ENCODE data around the gene ANAPC15. TPM values are rescaled to one million over a fixed set of nuclear protein-coding genes. Genes with fewer than 3 reads are reported as not detected.

ANAPC15 gene
- total RNA-seq, 1 experiment from 2014 or later: 65.6 TPM

- Histone ChIP-seq H3K27me3 (ENCODE audit: insufficient read depth, low read length) (no peaks in the 10 kb centered on the region), H4K20me1 (ENCODE audit: insufficient read depth) (no peaks in the 10 kb centered on the region; the same call in 1 of the 2 replicates), H2AFZ (ENCODE audit: low read depth, low read length, poor library complexity, severe bottlenecking) (no peak within 1 kb of the TSS), H3K27ac (ENCODE audit: low read depth, low read length) (peak within 1 kb of the TSS; percentile 68), H3K4me3 (replicated peaks in 1 of 2; ENCODE audit: low read depth in 1 of 2, low read length in 2 of 2) (peak within 1 kb of the TSS; percentile 89 to 92), H3K9me2 (ENCODE audit: insufficient read depth) (no peaks in the 10 kb centered on the region), H3K36me3 (ENCODE audit: control insufficient read depth in 1 of 2, insufficient read depth in 2 of 2, low read length in 2 of 2) (peaks cover 0 to 1% of the 10 kb centered on the region in 2 experiments; a peak in 1 of 4 replicates), H3K79me2 (ENCODE audit: insufficient read depth, low read length) (peaks cover 46% of the 10 kb centered on the region), H3K9me3 (ENCODE audit: control insufficient read depth in 1 of 2, insufficient read depth in 1 of 2, low read depth in 1 of 2, low read length in 2 of 2) (no peaks in the 10 kb centered on the region), H3K4me1 (ENCODE audit: control insufficient read depth in 1 of 2, insufficient read depth in 2 of 2, low read length in 2 of 2) (peaks cover 2 to 30% of the 10 kb centered on the region in 2 experiments; a peak in 3 of 4 replicates), H3K4me2 (ENCODE audit: low read length) (peak within 1 kb of the TSS; percentile 90), H3K9ac (ENCODE audit: low read length) (peak within 1 kb of the TSS; percentile 83)
- ATAC-seq (peak; percentile 94), DNase-seq (ENCODE audit: low read depth, low spot score) (peak; percentile 100)
- intact Hi-C loops (cut with micrococcal nuclease): loop anchor here (1.0 kb wide), 1 partner anchor 23 kb away; the partner anchor contains the start of gene LAMTOR1
- CTCF ChIA-PET: interaction anchor here (1.8 kb wide), 1 partner anchor 55 kb away, joined by 6 read pairs; no protein-coding TSS in a partner anchor
- RAD21 ChIA-PET (ENCODE audit: low non-redundant PET in 1 of 2, low total read pairs in 2 of 2, uncharacterized antibody in 2 of 2, unreplicated experiment in 2 of 2): no interaction called here
- TF ChIP-seq JUND (IDR thresholded peaks at IDR 0.05) (no peak), SIN3A (IDR thresholded peaks at IDR 0.05; ENCODE audit: low read depth) (peak; percentile 83; the same call in 1 of the 2 replicates), YY1 (IDR thresholded peaks at IDR 0.05; ENCODE audit: extremely low read depth, insufficient replicate concordance, low read depth, low read length) (peak; percentile 88), ZBTB33 (IDR thresholded peaks at IDR 0.05; ENCODE audit: extremely low read depth, insufficient replicate concordance, low read length) (peak; percentile 80), POLR2AphosphoS5 (IDR thresholded peaks at IDR 0.05; ENCODE audit: low read depth, low read length) (peak; percentile 68), ZFX (IDR thresholded peaks at IDR 0.05) (peak; percentile 65), MAX (IDR thresholded peaks at IDR 0.05) (peak; percentile 70; the same call in 1 of the 2 replicates), POLR2A (IDR thresholded peaks at IDR 0.05; ENCODE audit: borderline replicate concordance, extremely low read depth, insufficient read depth, insufficient read length) (peak; percentile 40), ELF1 (IDR thresholded peaks at IDR 0.05; ENCODE audit: borderline replicate concordance, low read depth) (peak; percentile 94), CEBPB (IDR thresholded peaks at IDR 0.05; ENCODE audit: low read depth) (no peak), SRF (IDR thresholded peaks at IDR 0.05; ENCODE audit: low read depth) (no peak; the same call in 1 of the 2 replicates), EGR1 (IDR thresholded peaks at IDR 0.05; ENCODE audit: low read depth) (peak; percentile 47; the same call in 1 of the 2 replicates), SP1 (IDR thresholded peaks at IDR 0.05; ENCODE audit: low read depth) (peak; percentile 90)
- BruUV-seq (replicated peaks): no TSS peak
- POLR2A ChIA-PET: interaction anchor here (0.8 kb wide), 1 partner anchor 1593 kb away, joined by 3 read pairs; no protein-coding TSS in a partner anchor
Measured at GRCh38 chr11:72080326-72081183, 31.9 kb downstream of the ANAPC15 start, which contains the start of the genes LRRC51 and NUMA1. LRRC51 (plus strand) TSS chr11:72080850; CDS start chr11:72089084, 8,234 bp downstream. NUMA1 (minus strand) TSS chr11:72080542; CDS start chr11:72035943, 44,599 bp downstream.

All from HCT116 (cell line).